ENCODE measurements around the gene S100B. TPM values are rescaled to one million over a fixed set of nuclear protein-coding genes. Genes with fewer than 3 reads are reported as not detected.

The S100B gene
- total and polyA plus RNA-seq, 2 of the 13 experiments (the other 11 are each of a cell fraction or from before 2014, with no cell fraction given), result not detected

DNA sequence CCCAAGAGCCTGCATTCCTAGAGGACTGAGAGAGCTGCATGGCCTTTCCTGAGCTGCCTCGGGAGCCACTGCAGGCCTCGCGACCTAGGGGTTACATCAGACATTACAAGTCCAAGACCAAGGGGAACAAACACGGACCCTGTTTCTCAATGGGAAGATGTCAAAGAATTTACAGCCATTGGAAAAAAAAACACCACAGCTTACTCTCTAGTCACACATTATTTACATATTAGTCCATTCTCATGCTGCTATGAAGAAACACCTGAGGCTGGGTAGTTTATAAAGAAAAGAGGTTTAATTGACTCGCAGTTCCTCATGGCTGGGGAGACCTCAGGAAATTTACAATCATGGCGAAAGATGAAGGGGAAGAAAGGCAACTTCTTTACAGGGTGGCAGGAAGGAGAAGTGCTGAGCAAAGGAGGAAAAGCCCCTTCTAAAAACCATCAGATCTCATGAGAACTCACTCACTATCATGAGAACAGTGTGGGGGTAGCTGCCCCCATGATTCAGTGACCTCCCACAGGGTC lies 22.2 kb upstream of the S100B start (continued):
- TF ChIP-seq TBX3 (IDR thresholded peaks at IDR 0.05; ENCODE audit: borderline replicate concordance) (no peak), ZNF572 (CRISPR knock-in tag; IDR thresholded peaks at IDR 0.05) (no peak), ZNF496 (CRISPR knock-in tag; IDR thresholded peaks at IDR 0.05; ENCODE audit: insufficient replicate concordance) (no peak), JUN (CRISPR knock-in tag; IDR thresholded peaks at IDR 0.05) (no peak), ZNF343 (CRISPR knock-in tag; IDR thresholded peaks at IDR 0.05) (no peak), CHD4 (IDR thresholded peaks at IDR 0.05; ENCODE audit: borderline replicate concordance, low read length) (no peak), MEF2D (CRISPR knock-in tag; IDR thresholded peaks at IDR 0.05) (no peak), POLR2AphosphoS5 (IDR thresholded peaks at IDR 0.05; ENCODE audit: low read depth, low read length) (no peak), SMAD9 (CRISPR knock-in tag; IDR thresholded peaks at IDR 0.05) (no peak), CREBL2 (CRISPR knock-in tag; IDR thresholded peaks at IDR 0.05; ENCODE audit: borderline replicate concordance) (no peak), PITX1 (CRISPR knock-in tag; IDR thresholded peaks at IDR 0.05) (no peak), SNAPC4 (CRISPR knock-in tag; IDR thresholded peaks at IDR 0.05) (no peak), ZNF251 (CRISPR knock-in tag; IDR thresholded peaks at IDR 0.05) (no peak), KDM5A (IDR thresholded peaks at IDR 0.05; ENCODE audit: borderline replicate concordance, low read length) (no peak), RXRB (CRISPR knock-in tag; IDR thresholded peaks at IDR 0.05; ENCODE audit: borderline replicate concordance) (peak; percentile 45; the same call in 1 of the 2 replicates), SMC3 (IDR thresholded peaks at IDR 0.05; ENCODE audit: low read length) (peak; percentile 42), TIGD3 (CRISPR knock-in tag; IDR thresholded peaks at IDR 0.05; ENCODE audit: borderline replicate concordance) (no peak), NR2F1 (CRISPR knock-in tag; IDR thresholded peaks at IDR 0.05) (no peak), HNRNPLL (IDR thresholded peaks at IDR 0.05; ENCODE audit: low read depth, low read length, poor library complexity, severe bottlenecking) (no peak), SIX1 (CRISPR knock-in tag; IDR thresholded peaks at IDR 0.05; ENCODE audit: borderline replicate concordance) (no peak), ZMYM2 (CRISPR knock-in tag; IDR thresholded peaks at IDR 0.05) (no peak), ZNF296 (CRISPR knock-in tag; conservative IDR thresholded peaks at IDR 0.05) (no peak), ZNF737 (CRISPR knock-in tag; IDR thresholded peaks at IDR 0.05; ENCODE audit: borderline replicate concordance) (no peak), CBX1 (IDR thresholded peaks at IDR 0.05; ENCODE audit: low read depth) (no peak), ZNF766 (CRISPR knock-in tag; IDR thresholded peaks at IDR 0.05; ENCODE audit: borderline replicate concordance) (no peak), ZNF788 (CRISPR knock-in tag; IDR thresholded peaks at IDR 0.05; ENCODE audit: borderline replicate concordance) (no peak)

Data from HepG2 (cell line).